GM04504 (cell line): ENCODE results near the gene CLEC18B.
"Not testable (repeated sequence)": the region's sequence is repeated elsewhere in the genome, so short reads cannot be mapped to it uniquely, and the experiment has no call there.

ENCODE experiments used
- DNase-seq: peaks from one replicate; pipeline ENCODE4 v3.0.0-alpha.2; 2012; ENCODE audit warnings: low read depth

Gene CLEC18B

DNA sequence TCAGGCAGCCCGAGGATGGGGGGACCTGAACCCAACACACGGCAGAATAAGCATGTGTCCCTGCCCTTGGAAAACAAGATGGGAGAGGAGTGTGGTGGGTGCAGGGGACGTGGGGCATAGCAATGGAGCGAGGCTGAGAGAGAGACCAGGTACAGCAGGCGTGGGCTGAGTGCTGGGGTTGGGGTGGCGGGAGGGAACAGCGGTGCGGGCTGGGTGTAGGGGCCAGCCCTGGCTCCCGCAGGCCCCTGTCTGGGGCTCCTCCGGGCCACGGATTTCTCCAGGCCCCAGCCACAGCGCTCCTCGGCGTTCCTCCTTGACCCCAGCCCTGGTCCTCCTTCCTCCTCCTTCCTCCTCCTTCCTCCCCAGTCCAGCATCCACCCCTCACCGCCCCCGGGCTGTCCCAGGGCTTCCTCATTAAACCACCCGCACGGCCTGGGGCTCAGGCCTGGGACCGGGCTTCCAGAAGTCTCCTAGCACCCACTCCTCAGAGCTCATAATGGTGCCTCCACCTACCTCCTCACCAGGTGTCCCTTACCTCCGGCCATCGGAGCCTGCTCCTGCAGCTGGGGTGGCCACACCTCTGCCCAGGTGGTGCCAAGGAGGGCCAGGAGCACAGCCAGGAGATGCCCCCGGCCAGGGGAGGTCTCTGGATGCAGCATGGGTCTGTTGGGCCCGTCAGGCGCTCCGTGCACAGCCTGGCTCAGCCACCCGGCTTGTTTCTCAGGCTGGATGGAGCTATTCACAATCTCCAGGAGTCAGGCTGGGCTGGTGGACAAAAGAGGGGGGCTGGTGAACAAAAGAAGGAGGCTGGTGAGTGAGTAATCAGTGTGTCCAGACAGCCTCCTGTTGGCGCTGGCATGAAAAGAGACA is at the start of gene CLEC18B:
TSS of gene CLEC18B (minus strand) at position 867 of the 870 bp plus-strand sequence. CDS start at position 659, 208 bp downstream.
- DNase-seq = not testable (repeated sequence)

GRCh38 chr16:74469946-74470478 is 48.7 kb upstream of the CLEC18B start:
- DNase-seq = no peak

DNA sequence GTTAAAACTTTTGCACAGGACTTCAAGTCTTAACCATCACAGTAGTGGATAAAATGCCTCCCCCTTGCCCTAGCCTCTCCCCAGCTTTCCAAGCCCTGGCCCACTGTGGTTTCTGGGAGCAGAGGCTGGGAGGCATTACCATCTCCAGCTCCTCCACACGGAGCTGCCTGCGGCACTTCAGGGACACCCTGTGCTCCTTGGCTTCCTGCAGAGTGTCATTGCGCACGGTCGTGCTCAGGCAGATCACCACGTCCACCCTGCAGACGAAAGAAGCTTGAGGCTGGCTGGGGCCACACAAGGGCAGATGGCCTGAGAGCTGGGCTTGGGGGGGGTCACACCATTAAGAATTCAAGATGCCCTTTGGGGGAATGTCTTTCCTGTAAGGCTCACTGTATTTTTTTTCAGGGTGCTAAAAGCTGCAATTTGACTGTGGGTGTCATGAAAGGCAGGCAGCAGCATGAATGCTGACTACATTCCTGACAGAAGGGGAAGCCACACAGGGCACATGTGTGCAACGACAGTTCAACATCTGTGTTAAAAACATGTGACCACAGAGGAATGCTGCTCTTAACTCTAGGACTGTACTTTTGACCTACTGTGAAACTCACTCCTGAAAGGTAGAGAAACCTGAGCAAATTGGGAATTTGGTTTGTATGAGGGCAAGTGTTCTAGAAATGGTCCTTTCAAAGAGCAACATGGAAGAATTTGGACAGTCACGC is 47.7 kb upstream of the CLEC18B start:
- DNase-seq = no peak

DNA sequence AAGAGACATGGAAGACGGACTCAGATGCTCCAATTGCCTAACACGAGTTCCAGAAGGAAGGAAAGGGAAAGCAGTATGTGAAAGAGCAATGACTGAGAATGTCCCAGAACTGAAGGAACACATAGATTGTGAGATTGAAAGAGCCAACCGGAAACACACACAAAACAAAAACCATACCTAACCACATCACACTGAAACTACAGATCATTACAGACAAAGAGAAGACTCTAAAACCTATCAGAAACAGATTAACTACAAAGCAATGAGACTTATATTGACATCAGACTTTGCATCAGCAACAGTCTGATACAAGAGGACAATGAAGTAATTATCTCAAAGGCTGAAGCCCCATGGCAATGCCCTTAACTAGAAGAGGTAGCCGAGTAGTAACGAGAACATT is 45.6 kb upstream of the CLEC18B start:
- no peak for DNase-seq

DNA sequence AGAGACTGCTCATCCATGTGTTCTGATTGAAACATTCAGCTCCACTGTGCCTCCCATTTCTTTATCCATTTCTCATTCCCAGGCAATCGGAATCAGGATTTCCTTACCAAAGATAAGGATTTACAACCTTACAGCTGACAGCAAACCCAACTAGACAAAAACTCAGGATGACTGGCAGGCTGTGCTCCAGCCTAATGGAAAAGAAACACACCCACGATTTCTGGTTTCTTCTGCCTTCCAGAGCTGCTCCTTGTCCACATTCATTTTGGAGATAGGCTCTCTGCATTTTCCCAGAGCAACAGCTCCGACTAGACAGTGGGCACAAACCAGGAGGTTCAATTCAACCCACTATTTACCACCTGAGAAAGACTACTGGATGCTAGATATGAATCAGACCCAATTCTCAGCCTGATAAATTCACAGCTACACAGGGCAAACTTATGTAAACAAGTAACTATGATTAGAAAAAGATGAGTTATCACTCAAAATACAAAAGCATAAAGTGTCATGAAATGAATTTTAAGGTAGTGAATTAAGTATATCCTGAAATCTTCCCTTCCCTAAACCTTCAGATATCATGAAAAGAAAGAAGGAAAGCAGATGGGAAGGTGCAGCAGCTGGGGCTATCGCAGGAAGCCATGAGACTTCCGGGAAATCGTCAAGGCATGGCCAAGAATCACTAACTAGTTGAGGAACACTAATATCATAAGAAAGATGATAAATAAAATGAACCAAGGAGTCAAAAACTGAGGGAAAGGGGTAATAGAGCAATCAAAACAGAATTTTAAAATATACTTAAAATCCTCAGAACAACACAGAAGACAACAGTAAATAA is 44.8 kb upstream of the CLEC18B start:
- no peak for DNase-seq

DNA sequence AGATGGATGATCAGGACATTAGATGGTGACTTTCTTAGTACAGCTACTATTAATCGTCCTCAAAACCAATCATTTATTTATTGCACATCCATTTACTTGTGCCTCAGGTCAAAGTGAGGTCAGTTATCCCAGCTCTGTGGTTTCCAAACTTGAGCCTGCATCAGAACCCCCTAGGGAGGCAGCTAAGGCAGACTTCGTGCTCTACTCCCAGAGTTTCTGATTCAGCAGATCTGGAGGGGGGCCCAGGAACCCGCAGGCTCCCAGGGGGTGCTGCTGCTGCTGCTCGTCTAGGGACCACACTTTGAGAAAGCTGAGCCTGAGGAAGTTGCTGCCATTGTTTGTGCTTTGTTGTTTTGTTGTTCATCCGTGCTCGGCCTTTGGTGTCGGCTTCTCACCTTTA is 44.0 kb upstream of the CLEC18B start:
- DNase-seq = no peak

GRCh38 chr16:74463888-74464287 is 42.6 kb upstream of the CLEC18B start:
- no peak for DNase-seq

DNA sequence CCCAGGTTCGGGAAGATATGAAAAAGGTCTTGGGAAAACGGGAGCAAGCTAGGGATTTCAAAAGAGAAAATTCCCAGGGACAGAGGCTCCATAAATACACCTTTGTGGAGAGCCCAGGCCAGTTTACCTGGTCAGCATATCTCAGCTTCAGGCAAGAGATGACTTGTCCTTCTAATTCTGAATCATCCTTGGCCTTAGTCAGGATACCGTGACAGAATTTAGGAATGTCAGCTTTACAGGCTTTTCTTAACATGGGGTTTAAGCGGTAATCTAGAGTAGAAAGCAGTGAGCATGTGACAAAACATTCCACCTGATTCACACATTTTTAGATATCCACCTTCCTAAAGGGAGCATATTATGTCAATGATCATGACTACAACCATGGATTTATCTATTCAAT is 41.1 kb upstream of the CLEC18B start:
- DNase-seq = no peak

DNA sequence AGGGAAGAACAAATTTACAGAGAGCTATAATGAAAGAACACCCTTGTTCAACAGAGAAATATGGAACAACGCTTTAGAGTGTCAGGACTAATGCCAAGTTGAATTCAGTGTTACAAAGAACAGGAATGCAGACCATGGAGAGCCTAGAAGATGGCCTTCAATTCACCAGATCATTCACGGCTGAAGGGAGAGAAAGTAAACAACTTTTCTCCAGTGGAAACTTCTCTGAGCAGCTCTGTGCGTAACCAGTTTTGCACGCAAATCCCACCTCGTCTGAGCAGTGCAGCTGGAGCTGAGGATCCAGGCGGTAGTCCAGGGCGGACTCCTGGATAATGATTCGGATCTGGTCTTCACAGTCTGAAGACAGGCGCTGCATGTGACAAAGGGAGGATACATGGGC is 40.5 kb upstream of the CLEC18B start:
- DNase-seq = no peak

DNA sequence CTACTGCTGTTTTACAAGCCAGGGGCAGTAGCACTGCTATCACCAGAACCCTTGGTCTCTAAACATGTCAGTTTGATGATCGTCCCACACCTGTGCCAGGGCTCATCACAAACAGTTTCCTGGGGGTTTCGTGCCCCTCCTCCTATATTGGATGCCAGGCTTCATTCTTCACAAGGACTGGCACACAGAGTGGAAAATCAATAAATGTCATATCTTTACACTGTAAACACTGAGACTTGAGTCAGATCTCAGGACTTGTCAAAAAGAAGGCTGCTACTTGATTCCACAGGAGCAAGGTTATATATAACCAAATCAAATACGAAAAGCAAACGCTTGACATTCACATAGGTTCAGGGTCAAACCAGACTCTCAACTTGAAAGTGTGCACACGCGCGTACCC is 39.3 kb upstream of the CLEC18B start:
- DNase-seq = no peak

DNA sequence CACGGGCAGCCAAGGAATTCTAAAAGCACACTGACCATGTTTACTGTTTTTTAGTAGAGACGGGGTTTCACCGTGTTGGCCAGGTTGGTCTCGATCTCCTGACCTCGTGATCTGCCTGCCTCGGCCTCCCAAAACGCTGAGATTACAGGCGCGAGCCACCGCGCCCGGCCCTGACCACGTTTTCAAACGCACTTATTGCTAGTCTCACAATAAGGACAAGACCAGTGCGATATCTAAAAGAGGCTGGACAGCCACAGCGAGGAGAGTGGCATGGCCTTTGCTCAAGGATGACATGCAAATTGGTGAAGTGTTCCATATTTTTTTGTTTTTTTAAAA is 35.0 kb upstream of the CLEC18B start:
- DNase-seq = no peak

DNA sequence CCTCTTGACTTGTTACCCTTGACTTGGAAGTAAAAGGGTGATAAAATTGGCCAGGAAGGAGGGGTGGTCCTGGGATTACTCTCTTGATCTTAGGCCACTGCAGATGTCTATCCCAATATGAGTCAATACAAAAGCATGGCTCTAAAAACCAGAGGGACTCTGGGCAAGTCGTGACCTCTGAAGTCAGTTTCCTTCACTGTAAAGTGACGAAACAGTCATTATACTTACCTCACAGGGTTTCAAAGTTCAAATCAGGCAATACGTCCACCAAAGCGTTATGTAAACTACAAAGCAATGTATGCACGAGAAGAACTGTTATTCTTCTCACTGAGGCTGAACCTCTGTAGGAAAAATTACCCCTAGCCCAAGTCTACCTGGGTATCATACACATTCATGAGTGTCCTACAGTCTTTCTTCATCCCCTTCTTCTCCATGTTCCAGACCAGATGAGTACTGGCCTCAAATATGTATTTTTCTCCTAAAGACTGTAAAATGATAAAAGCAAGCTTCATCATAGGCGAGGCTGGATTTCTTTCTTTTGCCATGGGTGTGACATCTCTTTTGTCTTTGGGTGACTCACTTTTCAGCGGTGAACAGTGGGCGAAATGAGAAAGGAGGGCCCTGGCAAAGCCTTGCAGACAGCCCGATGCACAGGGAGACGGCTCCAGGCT is 34.5 kb upstream of the CLEC18B start:
- no peak for DNase-seq

DNA sequence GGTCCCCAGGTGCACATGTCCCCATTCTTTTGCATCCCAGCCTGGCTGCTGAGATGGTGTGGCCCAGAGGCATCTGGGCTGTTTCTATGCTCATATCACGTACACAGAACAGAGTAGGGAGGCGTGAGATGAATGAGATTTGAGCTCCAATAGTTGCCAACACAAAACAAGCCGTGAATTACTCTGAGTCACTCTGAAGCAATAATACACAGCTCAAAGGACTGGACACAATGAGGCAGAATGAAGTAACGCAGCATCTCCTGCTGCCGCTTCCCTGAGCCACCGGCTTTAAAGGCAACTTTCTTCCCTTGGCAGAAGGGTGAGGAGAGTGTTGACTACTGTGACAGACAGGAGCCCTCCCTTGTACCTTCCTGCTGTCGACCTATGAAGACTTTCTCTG is 33.9 kb upstream of the CLEC18B start:
- no peak for DNase-seq

DNA sequence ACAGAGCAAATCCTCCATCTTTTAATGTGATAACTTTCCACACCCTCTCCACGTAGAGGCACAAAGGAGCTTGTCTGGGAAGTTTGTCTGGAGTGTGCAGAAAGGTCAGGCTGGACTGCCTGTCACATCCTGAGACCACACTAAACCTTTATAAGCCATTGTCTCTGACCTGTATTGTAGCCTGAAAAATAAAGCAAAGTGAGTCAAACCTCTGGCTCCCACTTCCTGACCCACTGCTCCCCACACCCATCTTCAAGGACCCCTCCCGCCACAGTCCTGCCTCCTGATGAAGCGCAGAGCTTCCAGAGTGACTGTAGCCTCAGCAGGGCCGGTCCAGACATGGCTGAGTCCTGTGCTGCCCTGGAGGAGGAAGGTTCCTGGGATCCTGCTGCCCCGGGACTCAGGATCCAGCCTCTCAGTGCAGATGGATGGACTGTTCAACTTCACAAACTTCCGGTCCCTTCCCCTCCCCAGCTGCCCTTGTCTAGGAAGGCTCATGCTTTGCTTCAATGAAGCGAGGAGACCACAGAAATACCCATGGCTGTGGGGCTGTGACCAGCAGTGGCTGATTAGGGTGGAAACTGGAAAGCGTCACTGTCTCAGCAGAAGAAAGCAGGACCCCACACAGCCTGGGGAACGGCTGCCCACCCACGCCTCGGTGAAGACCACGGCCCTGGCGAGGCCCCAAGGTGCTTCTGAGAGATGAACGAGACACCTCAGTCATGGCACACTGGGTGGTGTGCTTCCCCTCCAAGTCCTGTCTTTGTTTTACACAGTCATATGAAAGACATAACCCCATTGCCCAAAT is 30.9 kb upstream of the CLEC18B start:
- DNase-seq = no peak

- no peak for DNase-seq
Measured at GRCh38 chr16:74450967-74451760, 29.9 kb upstream of the CLEC18B start.

GRCh38 chr16:74450236-74450635 is 29.0 kb upstream of the CLEC18B start:
- DNase-seq = no peak

DNA sequence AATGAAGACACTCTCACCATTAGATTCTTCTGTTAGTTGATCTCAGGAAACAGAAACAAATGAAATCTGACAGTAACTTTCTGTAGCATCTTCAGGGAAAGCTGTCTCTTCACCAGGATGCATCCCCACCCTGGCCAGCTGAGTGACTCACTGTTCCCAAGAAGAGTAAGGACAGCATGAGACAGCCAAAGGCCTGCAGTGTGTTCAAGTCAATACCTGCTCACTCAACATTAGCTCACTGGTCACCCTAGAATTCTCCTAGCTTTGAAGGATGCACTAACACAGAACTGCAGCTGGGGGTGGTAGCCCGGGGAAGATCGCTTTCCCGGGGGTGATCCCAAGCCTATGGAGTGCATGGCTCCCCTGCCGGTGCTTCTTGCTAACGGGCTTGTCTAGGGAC is 28.2 kb upstream of the CLEC18B start:
- peak; percentile 58 for DNase-seq

DNA sequence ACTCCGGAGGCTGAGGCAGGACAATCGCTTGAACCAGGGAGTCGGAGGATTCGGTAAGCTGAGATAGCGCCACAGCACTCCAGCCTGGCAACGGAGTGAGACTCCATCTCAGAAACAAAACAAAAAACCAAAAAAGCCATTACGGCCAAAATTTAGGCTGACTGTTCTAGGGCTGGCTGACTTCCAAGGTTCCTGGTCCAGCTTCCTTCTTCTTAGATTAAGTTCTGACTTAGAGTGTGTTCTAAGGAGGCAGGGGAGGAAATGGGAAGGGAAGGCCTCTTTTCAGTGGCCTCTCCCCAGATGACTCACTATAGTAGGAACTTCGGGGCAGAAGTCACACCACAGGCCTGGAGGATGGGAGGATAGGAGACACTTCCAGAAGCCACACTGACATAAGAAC is 27.7 kb upstream of the CLEC18B start:
- DNase-seq = peak; percentile 88

DNA sequence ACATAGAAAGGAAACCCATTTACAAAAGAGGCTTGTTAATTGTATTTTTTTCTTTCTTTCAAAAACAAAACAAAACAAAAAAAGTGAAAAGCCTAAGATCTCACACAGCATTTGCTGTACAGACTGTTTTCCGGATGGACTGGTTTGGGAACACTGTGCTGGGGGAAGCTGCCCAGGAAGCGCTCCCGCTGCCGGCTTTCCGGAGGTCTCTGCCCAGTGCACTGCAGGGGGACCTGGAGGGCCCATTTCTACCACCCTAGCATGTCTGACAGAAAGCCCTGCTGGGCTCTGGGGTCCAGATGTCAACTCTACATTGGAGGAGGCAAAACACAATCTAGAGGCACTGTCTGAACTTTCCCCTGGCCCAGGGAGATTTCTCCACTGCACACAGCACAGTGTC is 26.3 kb upstream of the CLEC18B start:
- DNase-seq = no peak

DNA sequence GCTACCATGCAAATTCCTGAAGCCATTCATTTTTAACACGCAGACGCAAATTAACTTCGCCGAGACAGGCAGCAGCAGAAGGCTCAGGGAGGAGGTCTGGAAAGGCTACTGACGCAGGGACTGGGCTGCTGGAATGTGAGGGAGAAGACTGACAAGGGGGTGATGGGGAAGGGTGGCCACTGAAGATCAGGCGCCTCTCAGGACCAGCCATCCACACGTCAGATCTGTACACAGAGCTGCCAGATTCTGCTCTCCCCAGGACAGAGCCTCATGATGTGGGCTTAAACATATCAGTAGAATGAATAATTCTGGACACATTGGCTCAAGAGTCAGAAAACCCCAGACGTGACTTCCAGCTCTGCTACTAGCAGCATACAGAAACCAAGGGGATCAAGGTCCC is 25.6 kb upstream of the CLEC18B start:
- no peak for DNase-seq
